H1 (cell line): ENCODE results near the gene TEAD4. TPM values are rescaled to one million over a fixed set of nuclear protein-coding genes. Genes with fewer than 3 reads are reported as not detected.
A peak's percentile ranks its signal among the peaks of the same experiment; 100 is the strongest.

Experiments used
- CTCF ChIA-PET: fragments of 300-600 bp; sonication (Branson Sonifier 250); formaldehyde crosslinking; loops from one replicate; lab custom pipeline; 2021; ENCODE audit not compliant: partially characterized antibody; lab: Charles Lee
- POLR2A ChIA-PET: fragments of 300-600 bp; sonication (Branson Sonifier 250); formaldehyde crosslinking; loops from one replicate; lab custom pipeline; 2021; ENCODE audit warnings: inconsistent platforms; ENCODE audit not compliant: partially characterized antibody; lab: Charles Lee
- DNase-seq, 2 experiments: peaks; one replicate each; pipeline versions ENCODE4 v3.0.0 to v3.0.0-alpha.2; 2010 to 2022; ENCODE audit warnings: low spot score in 2 of 2, low read depth in 1 of 2, mixed read lengths in 1 of 2
- FAIRE-seq: peaks from 2 replicates; lab custom pipeline; 2011; peaks lifted over from hg19 to GRCh38; lab: Jason Lieb, UNC
- H2AFZ ChIP-seq: 2 replicates; pipeline ENCODE4 v1.8.1; 2012; ENCODE audit warnings: low read length, inconsistent platforms
- H2AK5ac ChIP-seq: 2 replicates; pipeline ENCODE4 v1.6.1; 2013; ENCODE audit warnings: low read depth, low read length
- H2BK120ac ChIP-seq: replicated peaks from 2 replicates; pipeline ENCODE3; 2013; ENCODE audit warnings: low read depth, low read length, inconsistent platforms
- H2BK12ac ChIP-seq: 2 replicates; pipeline ENCODE4 v1.6.1; 2013; ENCODE audit warnings: low read depth, low read length
- H2BK15ac ChIP-seq: 2 replicates; pipeline ENCODE4 v1.6.1; 2013; ENCODE audit warnings: low read length
- H2BK20ac ChIP-seq: 2 replicates; pipeline ENCODE4 v1.6.1; 2013; ENCODE audit warnings: low read length
- H2BK5ac ChIP-seq: 2 replicates; pipeline ENCODE4 v1.6.1; 2013; ENCODE audit warnings: low read depth, low read length
- H3K14ac ChIP-seq: 2 replicates; pipeline ENCODE4 v1.6.1; 2013; ENCODE audit warnings: inconsistent platforms; ENCODE audit not compliant: insufficient read length
- H3K18ac ChIP-seq: 2 replicates; pipeline ENCODE4 v1.6.1; 2013; ENCODE audit warnings: low read length; ENCODE audit errors: extremely low read depth
- H3K23ac ChIP-seq: 2 replicates; pipeline ENCODE4 v1.6.1; 2013; ENCODE audit warnings: inconsistent platforms; ENCODE audit not compliant: insufficient read length
- H3K23me2 ChIP-seq: 2 replicates; pipeline ENCODE4 v1.6.1; 2013; ENCODE audit warnings: low read depth, low read length
- H3K27ac ChIP-seq: 2 replicates; pipeline ENCODE4 v1.6.1; 2011; ENCODE audit warnings: low read depth, low read length, inconsistent platforms
- H3K27me3 ChIP-seq, 4 experiments: replicated peaks in 1 of 4; 1 replicate in 1 of 4; 2 replicates in 3 of 4; pipeline versions ENCODE4 v1.6.1 to v1.8.1; 2011 to 2013; ENCODE audit warnings: low read length in 3 of 4, mild to moderate bottlenecking in 3 of 4, inconsistent platforms in 2 of 4, mixed read lengths in 2 of 4, moderate library complexity in 1 of 4; ENCODE audit not compliant: control insufficient read depth in 3 of 4, insufficient read depth in 3 of 4; ENCODE audit errors: extremely low read depth in 1 of 4
- H3K36me3 ChIP-seq, 4 experiments: 2 replicates each; pipeline versions ENCODE4 v1.6.1 to v1.8.1; 2011 to 2013; ENCODE audit warnings: mild to moderate bottlenecking in 4 of 4, low read length in 3 of 4, moderate library complexity in 2 of 4, control low read depth in 1 of 4, inconsistent platforms in 1 of 4; ENCODE audit not compliant: insufficient read depth in 4 of 4, control insufficient read depth in 2 of 4
- H3K4ac ChIP-seq: replicated peaks from 2 replicates; pipeline ENCODE3; 2013; ENCODE audit warnings: low read length, low read depth, mixed read lengths, inconsistent platforms; ENCODE audit not compliant: insufficient read length
- H3K4me1 ChIP-seq, 4 experiments: replicated peaks in 1 of 4; 1 replicate in 1 of 4; 2 replicates in 3 of 4; pipeline versions ENCODE4 v1.6.1 to v1.8.1; 2011 to 2013; ENCODE audit warnings: low read length in 3 of 4, inconsistent platforms in 2 of 4, mixed read lengths in 1 of 4; ENCODE audit not compliant: insufficient read depth in 4 of 4, control insufficient read depth in 3 of 4
- H3K4me2 ChIP-seq, 2 experiments: 2 replicates each; pipeline versions ENCODE4 v1.6.1 to v1.8.1; 2011 to 2013; ENCODE audit warnings: low read depth in 2 of 2, low read length in 2 of 2, control low read depth in 1 of 2, inconsistent platforms in 1 of 2, mild to moderate bottlenecking in 1 of 2; ENCODE audit not compliant: insufficient read depth in 1 of 2
- H3K4me3 ChIP-seq, 4 experiments: fragments of 200-600, 300-600 bp in 1 of 4; sonication (generic), shearing (Covaris generic), sonication (Bioruptor Twin) in 1 of 4; 2 replicates each; pipeline versions ENCODE4 v1.5.1 to v1.8.1; 2011 to 2016; ENCODE audit warnings: low read length in 4 of 4, low read depth in 3 of 4, control low read depth in 2 of 4, inconsistent platforms in 2 of 4, mild to moderate bottlenecking in 2 of 4, mixed read lengths in 1 of 4, moderate library complexity in 1 of 4; ENCODE audit not compliant: insufficient read depth in 2 of 4; ENCODE audit errors: extremely low read depth in 1 of 4
- H3K56ac ChIP-seq: replicated peaks from 2 replicates; pipeline ENCODE3; 2013; ENCODE audit warnings: low read depth, mild to moderate bottlenecking, mixed read lengths, low read length, inconsistent platforms; ENCODE audit not compliant: insufficient read length
- H3K79me1 ChIP-seq: 2 replicates; pipeline ENCODE4 v1.6.1; 2013; ENCODE audit warnings: low read depth, low read length, control low read depth
- H3K79me2 ChIP-seq, 2 experiments: 2 replicates each; pipeline versions ENCODE4 v1.6.1 to v1.8.1; 2012 to 2013; ENCODE audit warnings: low read length in 2 of 2, mild to moderate bottlenecking in 2 of 2, inconsistent platforms in 1 of 2; ENCODE audit not compliant: insufficient read depth in 2 of 2, control insufficient read depth in 1 of 2
- H3K9ac ChIP-seq, 4 experiments: replicated peaks in 1 of 4; 1 replicate in 1 of 4; 2 replicates in 3 of 4; pipeline versions ENCODE4 v1.6.1 to v1.8.1; 2011 to 2013; ENCODE audit warnings: low read depth in 3 of 4, low read length in 3 of 4, control low read depth in 2 of 4, mild to moderate bottlenecking in 2 of 4, moderate library complexity in 2 of 4, inconsistent platforms in 1 of 4; ENCODE audit errors: extremely low read depth in 1 of 4
- H3K9me3 ChIP-seq, 2 experiments: 2 replicates each; pipeline versions ENCODE4 v1.6.1 to v1.8.1; 2012 to 2013; ENCODE audit warnings: mild to moderate bottlenecking in 2 of 2, moderate library complexity in 2 of 2, control low read depth in 1 of 2, inconsistent platforms in 1 of 2, low read depth in 1 of 2, low read length in 1 of 2, mixed read lengths in 1 of 2; ENCODE audit not compliant: insufficient read depth in 2 of 2
- H4K20me1 ChIP-seq, 2 experiments: replicated peaks in 1 of 2; 2 replicates each; pipeline versions ENCODE3 to v1.8.1; 2011 to 2013; ENCODE audit warnings: inconsistent platforms in 2 of 2, low read length in 2 of 2, mild to moderate bottlenecking in 1 of 2; ENCODE audit not compliant: insufficient read depth in 2 of 2, control insufficient read depth in 1 of 2
- H4K5ac ChIP-seq: 2 replicates; pipeline ENCODE4 v1.6.1; 2013; ENCODE audit warnings: low read length, low read depth, mixed read lengths, inconsistent platforms; ENCODE audit not compliant: insufficient read length
- H4K8ac ChIP-seq: 2 replicates; pipeline ENCODE4 v1.8.0; 2013; ENCODE audit warnings: mild to moderate bottlenecking, moderate library complexity, low read length, inconsistent platforms; ENCODE audit not compliant: insufficient read depth; ENCODE audit errors: extremely low read depth
- H4K91ac ChIP-seq: replicated peaks from 2 replicates; pipeline ENCODE3; 2013; ENCODE audit warnings: low read length, mixed read lengths, inconsistent platforms; ENCODE audit not compliant: insufficient read length
- ASH2L ChIP-seq: fragments of 200-600, 300-600 bp; sonication (generic); IDR thresholded peaks from one replicate; pipeline ENCODE4 v1.7.1; 2017; ENCODE audit warnings: low read length
- BRCA1 ChIP-seq: IDR thresholded peaks from 2 replicates; pipeline ENCODE4 v1.6.1; 2012; ENCODE audit warnings: low read depth, low read length, improper control_type of control experiment
- CTCF ChIP-seq, 3 experiments: IDR thresholded peaks; 1 replicate in 2 of 3; 2 replicates in 1 of 3; pipeline versions ENCODE4 v1.5.1 to v1.6.1; 2011; ENCODE audit warnings: low read length in 3 of 3, mild to moderate bottlenecking in 3 of 3, inconsistent platforms in 2 of 3, low read depth in 1 of 3, moderate library complexity in 1 of 3; ENCODE audit not compliant: insufficient read depth in 1 of 3; ENCODE audit errors: control extremely low read depth in 1 of 3
- EP300 ChIP-seq, 2 experiments: IDR thresholded peaks; 1 replicate in 1 of 2; 2 replicates in 1 of 2; pipeline ENCODE4 v1.6.1; 2011 to 2012; ENCODE audit warnings: low read depth in 2 of 2, low read length in 2 of 2, mild to moderate bottlenecking in 2 of 2, borderline replicate concordance in 1 of 2, inconsistent platforms in 1 of 2, moderate library complexity in 1 of 2
- GTF2F1 ChIP-seq: IDR thresholded peaks from 2 replicates; pipeline ENCODE4 v1.6.1; 2012; ENCODE audit warnings: low read depth, low read length, improper control_type of control experiment, borderline replicate concordance
- MAX ChIP-seq: IDR thresholded peaks from 2 replicates; pipeline ENCODE4 v1.6.1; 2012; ENCODE audit warnings: inconsistent platforms
- POLR2AphosphoS5 ChIP-seq: IDR thresholded peaks from 2 replicates; pipeline ENCODE4 v1.6.1; 2011; ENCODE audit warnings: low read depth, low read length
- RBBP5 ChIP-seq: IDR thresholded peaks from 2 replicates; pipeline ENCODE4 v1.7.1; 2012; ENCODE audit warnings: low read depth, mild to moderate bottlenecking, inconsistent platforms, low read length, moderate library complexity, borderline replicate concordance
- SP1 ChIP-seq: IDR thresholded peaks from 2 replicates; pipeline ENCODE4 v1.6.1; 2011; ENCODE audit warnings: low read depth, low read length
- whole genome bisulfite sequencing, 2 experiments: shearing (Covaris generic) in 1 of 2; methylation state at CpG; one replicate each; pipeline versions ENCODE4 v1.1.6 to v1.1.7; 2013 to 2015; ENCODE audit warnings: low lambda C conversion rate in 2 of 2, mixed read lengths in 2 of 2, inconsistent platforms in 1 of 2, low coverage in 1 of 2, missing lambda C conversion rate in 1 of 2; ENCODE audit not compliant: insufficient replicate concordance in 2 of 2, insufficient coverage in 1 of 2, insufficient read length in 1 of 2; ENCODE audit errors: extremely low coverage in 1 of 2, missing lambda C conversion rate in 1 of 2; 5-methylcytosine and 5-hydroxymethylcytosine counted together
- polyA plus RNA-seq, 7 experiments: library from polyadenylated mRNA; depleted of rRNA in 3 of 7; stranded (reverse) in 5 of 7; unstranded in 2 of 7; fragments of >200 nt in 5 of 7; fragments of 200-250 nt in 2 of 7; gene quantifications; 1 replicate in 5 of 7; 2 replicates in 1 of 7; 4 replicates in 1 of 7; pipeline versions ENCODE4 v1.2.1 to v1.2.3, GENCODE V29; 2011 to 2013; ENCODE audit warnings: missing spikeins in 2 of 7, mixed read lengths in 2 of 7
- total RNA-seq: library from RNA; stranded (reverse); fragmentation: NEBNext Ultra II Directional; extraction: Animal tissue kit (Norgen Biotek cat#: 25700); gene quantifications from 2 replicates; pipeline ENCODE4 v1.2.1, GENCODE V29; 2021

TEAD4 gene
- total and polyA plus RNA-seq, 2 of the 8 experiments (the other 6 are each of a cell fraction or from before 2014, with no cell fraction given) = 56.7 to 116 TPM

- peak overlapping the region; percentile 100 for H2BK5ac ChIP-seq
- peak; percentile 69 to 78 for DNase-seq
- peak overlapping the region; percentile 99 for H2BK15ac ChIP-seq
- CTCF ChIA-PET = interaction anchor here (0.7 to 1.9 kb wide), 13 partner anchors 10 to 118 kb away, joined by 3 to 7 read pairs (median 4); no protein-coding TSS in a partner anchor
- peaks cover 32 to 88% of the 10 kb centered on the region in 2 experiments for H3K79me2 ChIP-seq
- peak overlapping the region; percentile 71 to 99 for H3K4me2 ChIP-seq
- H2AK5ac ChIP-seq = peak overlapping the region; percentile 99; the same call in 1 of the 2 replicates
- peak overlapping the region; percentile 100; the same call in 1 of the 2 replicates for H2BK12ac ChIP-seq
- no peak overlapping the region for H2AFZ ChIP-seq
- peak overlapping the region in 3 of 4 experiments; percentile 23 to 49 (median 34); a peak in 6 of 8 replicates for H3K4me3 ChIP-seq
- peaks cover 21% of the 10 kb centered on the region for H3K23me2 ChIP-seq
- peaks cover 0 to 6% (median 0%) of the 10 kb centered on the region in 4 experiments; a peak in 1 of 8 replicates for H3K36me3 ChIP-seq
- H3K4me1 ChIP-seq = peaks cover 5 to 37% (median 19%) of the 10 kb centered on the region in 4 experiments
- POLR2A ChIA-PET = interaction anchor here (0.7 to 6.1 kb wide), 26 partner anchors 10 to 169 kb away, joined by 3 to 37 read pairs (median 4); partner anchors contain the start of genes FKBP4 and TULP3
- 18% methylated on average over 11 of the region's 15 CpGs; no CpG with 5 or more reads in 1 of the 2 experiments for WGBS, 2 experiments
- peak overlapping the region; percentile 95 for H2BK120ac ChIP-seq
- peak overlapping the region; percentile 85 for H3K27ac ChIP-seq
- peaks cover 0 to 6% (median 3%) of the 10 kb centered on the region in 4 experiments; a peak in 3 of 7 replicates for H3K27me3 ChIP-seq
- H4K5ac ChIP-seq = peak overlapping the region; percentile 94
- H4K8ac ChIP-seq = no peak overlapping the region
- no peak for FAIRE-seq
- no peak overlapping the region for H3K23ac ChIP-seq
- H4K91ac ChIP-seq = peak overlapping the region; percentile 98
- peak overlapping the region; percentile 93; the same call in 1 of the 2 replicates for H2BK20ac ChIP-seq
- peak overlapping the region; percentile 100 for H3K18ac ChIP-seq
- H3K14ac ChIP-seq = no peak overlapping the region
- H3K9me3 ChIP-seq = no peaks in the 10 kb centered on the region
- H4K20me1 ChIP-seq = peaks cover 5 to 12% of the 10 kb centered on the region in 2 experiments
- peak overlapping the region; percentile 98 for H3K4ac ChIP-seq
- peak overlapping the region; percentile 88 for H3K56ac ChIP-seq
- H3K79me1 ChIP-seq = peaks cover 10% of the 10 kb centered on the region
- H3K9ac ChIP-seq = peak overlapping the region in 1 of 4 experiments; percentile 3; a peak in 3 of 7 replicates
- TF ChIP-seq SP1 (peak; percentile 51; the same call in 1 of the 2 replicates), GTF2F1 (no peak), CTCF (IDR thresholded peaks at IDR 0.05; ENCODE audit: control extremely low read depth in 1 of 3, insufficient read depth in 1 of 3, low read depth in 1 of 3, low read length in 3 of 3) (no peak), ASH2L (peak; percentile 41), RBBP5 (no peak), POLR2AphosphoS5 (peak; percentile 30; the same call in 1 of the 2 replicates), BRCA1 (no peak), MAX (no peak), EP300 (IDR thresholded peaks at IDR 0.05; ENCODE audit: borderline replicate concordance in 1 of 2, low read depth in 2 of 2, low read length in 2 of 2) (no peak)
These were observed 4.6 kb downstream of the TEAD4 start for GRCh38 chr12:2963760-2964292.
